ENCODE results near the gene TMEM150C.
A peak's percentile ranks its signal among the peaks of the same experiment; 100 is the strongest.
"Not testable (repeated sequence)": the region's sequence is repeated elsewhere in the genome, so short reads cannot be mapped to it uniquely, and the experiment has no call there.

TMEM150C gene

GRCh38 chr4:82567444-82567843 lies 5.7 kb upstream of the TMEM150C start:
- no peak for DNase-seq

GRCh38 chr4:82562564-82562854 lies 721 bp upstream of the TMEM150C start:
- no peak for DNase-seq

GRCh38 chr4:82560853-82561785 lies 669 bp downstream of the TMEM150C start:
- peak; percentile 8 for DNase-seq

GRCh38 chr4:82559735-82560120 lies 2.1 kb downstream of the TMEM150C start:
- DNase-seq, result no peak

DNA sequence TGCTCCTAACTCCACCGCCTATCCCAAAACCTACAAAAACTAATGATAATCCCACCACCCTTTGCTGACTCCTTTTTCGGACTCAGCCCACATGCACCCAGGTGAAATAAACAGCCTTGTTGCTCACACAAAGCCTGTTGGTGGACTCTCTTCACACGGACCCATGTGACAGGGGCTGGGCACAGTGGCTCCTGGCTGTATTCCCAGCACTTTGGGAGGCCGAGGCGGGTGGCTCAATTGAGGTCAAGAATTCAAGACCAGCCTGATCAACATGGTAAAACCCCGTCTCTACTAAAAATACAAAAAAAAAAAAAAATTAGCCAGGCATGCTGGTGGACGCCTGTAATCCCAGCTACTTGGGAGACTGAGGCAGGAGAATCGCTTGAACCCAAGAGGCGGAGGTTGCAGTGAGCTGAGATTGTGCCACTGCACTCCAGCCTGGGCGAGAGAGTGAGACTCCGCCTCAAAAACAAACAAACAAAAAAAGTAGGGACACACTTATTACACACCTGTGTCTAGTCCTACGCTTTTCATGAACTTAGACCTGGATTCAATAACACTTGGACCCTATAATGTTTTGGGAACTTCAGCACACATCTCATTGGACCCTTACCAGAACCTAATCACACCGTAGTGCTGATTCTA lies 2.6 kb downstream of the TMEM150C start:
- DNase-seq, result not testable (repeated sequence)

DNA sequence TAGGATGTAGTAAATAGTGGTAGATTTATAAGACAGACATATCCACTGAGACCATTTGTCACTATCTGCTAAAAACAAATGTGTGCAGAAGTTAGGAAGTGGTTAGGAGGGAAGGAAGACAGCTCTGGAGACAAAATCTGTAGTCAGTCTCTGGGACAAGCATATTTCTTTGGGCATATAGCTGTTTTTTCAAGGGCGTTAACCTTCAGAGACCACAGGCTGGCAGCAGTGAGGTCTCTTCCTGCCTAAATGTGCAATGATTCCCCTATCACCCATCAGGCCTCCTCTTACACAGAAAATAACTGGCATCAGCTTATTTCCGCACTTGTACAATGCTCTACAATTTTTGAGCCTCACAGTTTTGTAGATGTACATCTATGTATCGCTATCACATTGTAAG lies 6.5 kb downstream of the TMEM150C start:
- no peak for DNase-seq

DNA sequence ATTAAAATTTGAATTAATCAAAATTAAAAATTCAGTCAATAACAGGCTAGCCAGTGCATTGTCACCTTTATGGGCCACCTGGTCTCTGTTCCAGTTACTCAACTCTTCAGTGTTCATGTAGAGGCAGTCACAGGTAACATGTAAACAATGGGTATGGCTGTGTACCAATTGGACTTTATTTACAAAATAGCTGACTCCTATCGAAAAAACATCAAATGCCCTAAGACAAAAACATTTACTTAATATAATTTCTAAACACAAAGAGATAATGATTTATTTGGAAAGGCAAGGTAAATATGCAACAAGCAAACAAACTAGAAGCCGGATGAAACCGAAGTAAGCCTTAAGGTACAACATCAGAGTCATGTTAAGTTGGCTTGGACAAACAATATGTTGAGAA lies 8.8 kb downstream of the TMEM150C start:
- no peak for DNase-seq

GRCh38 chr4:82551734-82552133 lies 10.1 kb downstream of the TMEM150C start:
- DNase-seq, result no peak

GRCh38 chr4:82547850-82548249 lies 13.9 kb downstream of the TMEM150C start:
- DNase-seq, result not testable (repeated sequence)

- DNase-seq, result no peak
Measured at GRCh38 chr4:82543131-82543530, 18.7 kb downstream of the TMEM150C start.

DNA sequence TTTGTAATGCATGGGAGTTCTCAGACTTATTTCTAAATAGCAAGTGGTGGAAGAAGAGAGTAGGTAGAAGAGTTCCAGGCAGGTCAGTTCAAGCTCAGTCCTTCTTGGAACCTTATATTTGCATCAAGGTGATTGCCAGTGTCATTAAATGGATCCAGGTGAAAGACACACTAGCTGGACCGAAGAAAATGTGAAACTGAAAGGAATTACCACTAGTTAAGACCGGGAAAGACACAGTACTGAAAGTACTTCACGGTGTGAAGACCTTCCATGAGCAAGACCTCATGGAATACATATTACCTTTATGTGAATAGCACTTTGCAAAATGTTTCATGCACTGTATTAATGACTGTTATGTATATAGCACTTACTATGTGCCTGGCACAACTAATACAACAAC lies 19.1 kb downstream of the TMEM150C start:
- DNase-seq, result no peak

DNA sequence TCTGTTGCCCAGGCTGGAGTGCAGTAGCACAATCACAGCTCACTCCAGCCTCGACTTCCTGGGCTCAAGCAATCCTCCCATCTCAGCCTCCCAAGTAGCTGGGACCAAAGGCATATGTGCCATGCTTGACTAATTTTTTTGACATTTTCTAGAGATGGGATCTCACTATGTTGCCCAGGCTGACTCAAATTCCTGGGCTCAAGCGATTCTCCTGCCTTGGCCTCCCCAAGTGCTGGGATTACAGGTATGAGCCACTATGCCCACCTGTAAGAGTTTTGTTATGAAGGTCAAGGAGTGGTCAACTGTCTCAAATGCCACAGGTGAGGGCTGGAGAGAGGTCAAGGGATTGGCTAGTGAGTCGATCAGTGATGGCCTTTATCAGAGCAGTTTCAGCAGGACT lies 32.5 kb downstream of the TMEM150C start:
- DNase-seq, result no peak

- no peak for DNase-seq
Measured at GRCh38 chr4:82528868-82529267, 32.9 kb downstream of the TMEM150C start.

- DNase-seq, result peak; percentile 31
Measured at GRCh38 chr4:82528074-82528473, 33.7 kb downstream of the TMEM150C start.

- no peak for DNase-seq
Measured at GRCh38 chr4:82525307-82525911, 36.4 kb downstream of the TMEM150C start.

- DNase-seq, result no peak
Measured at GRCh38 chr4:82524570-82525152, 37.1 kb downstream of the TMEM150C start.

DNA sequence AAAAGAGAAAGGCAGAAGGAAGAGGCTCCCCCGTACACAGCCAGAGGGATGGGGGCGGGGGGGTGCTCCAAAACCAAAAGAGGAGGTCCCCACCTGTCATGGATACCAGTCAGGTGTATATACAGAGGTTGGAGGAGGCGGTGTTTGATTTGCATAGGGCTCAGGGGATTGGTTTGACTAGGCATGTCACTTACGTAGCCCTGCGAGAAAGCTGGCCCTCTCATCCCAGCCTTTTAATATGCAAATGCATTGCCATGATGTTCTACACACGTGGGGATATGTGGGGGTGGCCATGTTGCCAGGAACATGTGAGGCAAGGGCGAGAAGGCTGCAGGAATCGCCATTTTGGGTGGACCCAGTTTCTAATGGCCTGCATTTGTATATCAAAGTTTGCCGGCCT lies 38.6 kb downstream of the TMEM150C start:
- peak; percentile 23 for DNase-seq

DNA sequence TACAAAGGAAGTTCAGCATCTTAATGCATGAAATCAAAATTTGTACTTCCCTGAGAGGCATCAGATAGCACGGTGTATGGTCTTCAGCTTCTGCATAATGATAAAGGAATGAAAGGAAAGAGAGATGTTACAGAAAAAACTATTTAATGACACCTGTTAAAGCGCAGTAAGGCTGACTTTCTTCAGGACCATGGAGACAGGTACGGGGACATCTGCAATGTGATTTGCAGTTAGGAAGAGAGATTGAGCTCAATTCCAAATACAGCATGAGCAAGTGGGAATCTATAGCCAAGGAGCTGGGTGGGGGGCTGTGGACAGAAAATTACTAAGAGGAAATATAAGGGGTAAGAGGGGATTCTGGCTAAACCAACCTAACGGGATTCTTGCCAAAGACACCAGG lies 39.3 kb downstream of the TMEM150C start:
- no peak for DNase-seq

DNA sequence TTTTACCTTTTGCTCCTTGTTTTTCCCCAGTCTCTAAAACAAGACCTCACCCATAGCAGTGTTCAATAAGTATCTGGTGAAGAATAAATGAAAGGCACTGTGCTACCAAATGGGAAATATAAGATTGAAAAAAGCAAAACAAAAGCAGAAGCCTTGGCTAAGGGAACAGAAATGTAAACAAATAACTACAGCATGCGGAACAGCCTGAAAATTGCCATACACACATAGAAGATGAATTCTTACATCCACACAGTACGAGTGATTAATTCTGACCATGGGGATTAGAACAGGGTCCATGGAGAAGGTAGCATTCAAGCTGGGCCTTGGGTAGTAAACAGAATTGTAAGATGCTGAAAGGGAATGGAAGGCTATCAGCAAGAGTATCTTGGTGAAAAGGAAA lies 40.5 kb downstream of the TMEM150C start:
- DNase-seq, result no peak

DNA sequence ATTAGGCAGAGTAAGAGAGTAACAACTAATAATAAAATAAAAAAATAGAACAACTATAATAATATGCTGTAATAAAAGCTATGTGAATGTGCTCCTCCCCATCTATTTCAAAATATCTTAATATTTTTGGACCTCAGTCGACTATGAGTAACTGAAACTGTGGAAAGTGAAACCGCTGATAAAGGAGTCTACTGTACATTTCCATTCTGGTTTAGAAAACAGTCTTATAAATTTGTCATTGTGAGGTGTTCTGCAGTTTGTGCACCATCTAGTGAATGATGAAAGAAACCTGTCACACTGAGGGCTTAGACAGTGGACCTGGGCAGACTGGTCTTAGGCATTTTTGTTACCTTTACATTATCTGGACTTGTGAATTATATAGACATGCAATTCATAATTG lies 42.0 kb downstream of the TMEM150C start:
- no peak for DNase-seq

GRCh38 chr4:82519072-82519471 lies 42.7 kb downstream of the TMEM150C start:
- DNase-seq, result no peak

DNA sequence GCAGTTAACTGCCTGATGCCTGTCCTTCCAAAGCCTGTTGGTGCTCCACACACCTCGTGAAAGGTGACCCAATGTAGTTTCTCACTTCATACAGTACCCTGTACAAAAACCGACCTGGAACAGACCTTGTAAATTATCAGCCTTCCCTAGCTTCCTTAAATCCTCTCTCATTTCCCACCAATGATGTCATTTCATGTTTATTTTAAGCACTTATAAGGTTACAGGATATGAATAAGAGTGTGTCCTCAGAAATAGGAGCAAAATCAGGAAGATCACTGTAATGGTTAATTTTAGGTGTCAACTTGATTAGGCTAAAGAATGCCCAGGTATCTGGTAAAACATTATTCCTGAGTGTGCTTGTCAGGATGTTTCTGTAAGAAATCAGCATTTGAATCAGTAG lies 44.7 kb downstream of the TMEM150C start:
- DNase-seq, result no peak

GRCh38 chr4:82515705-82516104 lies 46.1 kb downstream of the TMEM150C start:
- peak; percentile 25 for DNase-seq

DNA sequence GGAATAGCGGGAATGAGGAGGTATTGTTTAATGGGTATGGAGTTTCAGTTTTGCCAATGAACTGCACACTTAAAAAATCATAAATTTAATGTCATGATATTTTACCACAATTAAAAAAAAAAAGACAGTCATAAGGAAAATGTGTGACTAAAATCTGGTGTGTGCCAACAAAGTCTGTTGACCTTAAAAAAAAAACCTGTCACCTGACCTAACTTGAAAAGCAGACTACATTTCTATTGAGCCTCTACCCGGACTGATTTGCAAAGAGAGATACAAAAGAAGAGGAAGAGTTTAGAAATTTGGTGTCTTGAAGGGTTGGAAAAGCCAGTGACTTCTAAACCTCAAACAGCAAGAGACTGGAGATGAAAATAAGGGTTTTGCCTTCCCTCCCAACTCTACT lies 48.4 kb downstream of the TMEM150C start:
- no peak for DNase-seq
